MM.1S (cell line): ENCODE measurements around the gene EMX2.

ENCODE experiments used
- DNase-seq: peaks from one replicate; pipeline ENCODE4 v3.0.0-alpha.2; 2015
- H2AFZ ChIP-seq: fragments of 300-600 bp; sonication (generic); 2 replicates; pipeline ENCODE4 v1.6.0; 2016; ENCODE audit warnings: antibody characterized with exemption, low read length
- H3F3A ChIP-seq: fragments of 300-600 bp; sonication (generic); 2 replicates; pipeline ENCODE4 v1.6.1; 2016; ENCODE audit warnings: mild to moderate bottlenecking, antibody characterized with exemption, low read length, moderate library complexity, mixed read lengths; ENCODE audit not compliant: insufficient read depth
- H3K27ac ChIP-seq: fragments of 300-600 bp; sonication (generic); 2 replicates; pipeline ENCODE4 v1.5.1; 2016; ENCODE audit warnings: mild to moderate bottlenecking, low read length
- H3K27me3 ChIP-seq: fragments of 300-600 bp; sonication (generic); replicated peaks from 2 replicates; pipeline ENCODE4 v1.6.0; 2016; ENCODE audit warnings: low read length; ENCODE audit not compliant: insufficient read depth
- H3K36me3 ChIP-seq: fragments of 300-600 bp; sonication (generic); replicated peaks from 2 replicates; pipeline ENCODE4 v1.6.1; 2016; ENCODE audit warnings: mild to moderate bottlenecking, low read length, mixed read lengths; ENCODE audit not compliant: insufficient read depth
- H3K4me1 ChIP-seq: fragments of 300-600 bp; sonication (generic); 2 replicates; pipeline ENCODE4 v1.6.1; 2016; ENCODE audit warnings: low read length, mixed read lengths
- H3K4me2 ChIP-seq: fragments of 300-600 bp; sonication (generic); 2 replicates; pipeline ENCODE4 v1.6.0; 2016; ENCODE audit warnings: low read depth, low read length
- H3K4me3 ChIP-seq: fragments of 300-600 bp; sonication (generic); 2 replicates; pipeline ENCODE4 v1.5.1; 2016; ENCODE audit warnings: low read length, mixed read lengths
- H3K79me2 ChIP-seq: fragments of 300-600 bp; sonication (generic); 2 replicates; pipeline ENCODE4 v1.6.1; 2016; ENCODE audit warnings: mixed run types, low read length, mixed read lengths
- H3K9ac ChIP-seq: fragments of 300-600 bp; sonication (generic); 2 replicates; pipeline ENCODE4 v1.6.1; 2016; ENCODE audit warnings: low read length, mixed read lengths
- H3K9me2 ChIP-seq: fragments of 300-600 bp; sonication (generic); replicated peaks from 2 replicates; pipeline ENCODE4 v1.6.1; 2016; ENCODE audit warnings: mild to moderate bottlenecking, low read length, mixed read lengths; ENCODE audit not compliant: insufficient read depth
- H3K9me3 ChIP-seq: fragments of 300-600 bp; sonication (generic); replicated peaks from 2 replicates; pipeline ENCODE4 v1.6.1; 2016; ENCODE audit warnings: mild to moderate bottlenecking, low read length, mixed read lengths; ENCODE audit not compliant: insufficient read depth
- H4K20me1 ChIP-seq: fragments of 300-600 bp; sonication (generic); 2 replicates; pipeline ENCODE4 v1.6.1; 2016; ENCODE audit warnings: mild to moderate bottlenecking, low read length, moderate library complexity, mixed read lengths; ENCODE audit not compliant: insufficient read depth
- EZH2 ChIP-seq: fragments of 300-600 bp; sonication (generic); optimal IDR thresholded peaks from 2 replicates; pipeline ENCODE3; 2017; ENCODE audit warnings: low read depth, mild to moderate bottlenecking, antibody characterized with exemption, low read length, mixed read lengths
- EZH2phosphoT487 ChIP-seq: fragments of 300-600 bp; sonication (generic); IDR thresholded peaks from 2 replicates; pipeline ENCODE4 v1.6.1; 2018; ENCODE audit warnings: antibody characterized with exemption, low read length
- TF ChIP-seq, protein P1 (sequence below): fragments of 300-600 bp; sonication (generic); IDR thresholded peaks from 2 replicates; pipeline ENCODE4 v1.5.1; 2016; ENCODE audit warnings: antibody characterized with exemption, low read length, mixed read lengths

Gene EMX2

DNA sequence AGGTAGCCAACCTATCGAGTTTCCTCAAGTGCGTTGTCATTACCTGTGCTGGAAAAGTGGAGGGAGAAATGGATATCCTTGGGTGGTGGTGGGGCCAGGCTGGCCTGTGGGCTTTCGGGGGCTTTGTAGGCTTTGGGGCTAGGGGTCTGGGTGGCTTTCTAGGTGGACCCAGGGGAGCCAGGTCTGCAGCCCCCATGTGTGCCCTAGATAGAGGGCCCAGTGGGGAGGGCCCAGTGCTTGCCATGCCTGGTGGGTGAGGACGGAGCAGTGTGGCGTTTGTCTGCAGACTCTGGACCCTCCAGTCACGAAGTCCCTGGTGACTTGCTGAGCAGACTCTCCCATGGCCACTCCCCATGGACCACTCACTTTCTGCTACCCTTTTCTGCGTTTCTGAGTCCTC, 19.7 kb downstream of the EMX2 start:
- Histone ChIP-seq H3F3A (no peaks in the 10 kb centered on the region), H3K9me2 (no peaks in the 10 kb centered on the region), H2AFZ (no peak overlapping the region), H3K27ac (no peak overlapping the region), H4K20me1 (no peaks in the 10 kb centered on the region), H3K9me3 (no peaks in the 10 kb centered on the region), H3K79me2 (no peaks in the 10 kb centered on the region), H3K27me3 (no peaks in the 10 kb centered on the region), H3K4me1 (no peaks in the 10 kb centered on the region), H3K9ac (no peak overlapping the region), H3K36me3 (no peaks in the 10 kb centered on the region), H3K4me3 (no peak overlapping the region), H3K4me2 (no peak overlapping the region)
- TF ChIP-seq EZH2 (no peak), EZH2phosphoT487 (no peak)
- TF ChIP-seq, protein P1, sequence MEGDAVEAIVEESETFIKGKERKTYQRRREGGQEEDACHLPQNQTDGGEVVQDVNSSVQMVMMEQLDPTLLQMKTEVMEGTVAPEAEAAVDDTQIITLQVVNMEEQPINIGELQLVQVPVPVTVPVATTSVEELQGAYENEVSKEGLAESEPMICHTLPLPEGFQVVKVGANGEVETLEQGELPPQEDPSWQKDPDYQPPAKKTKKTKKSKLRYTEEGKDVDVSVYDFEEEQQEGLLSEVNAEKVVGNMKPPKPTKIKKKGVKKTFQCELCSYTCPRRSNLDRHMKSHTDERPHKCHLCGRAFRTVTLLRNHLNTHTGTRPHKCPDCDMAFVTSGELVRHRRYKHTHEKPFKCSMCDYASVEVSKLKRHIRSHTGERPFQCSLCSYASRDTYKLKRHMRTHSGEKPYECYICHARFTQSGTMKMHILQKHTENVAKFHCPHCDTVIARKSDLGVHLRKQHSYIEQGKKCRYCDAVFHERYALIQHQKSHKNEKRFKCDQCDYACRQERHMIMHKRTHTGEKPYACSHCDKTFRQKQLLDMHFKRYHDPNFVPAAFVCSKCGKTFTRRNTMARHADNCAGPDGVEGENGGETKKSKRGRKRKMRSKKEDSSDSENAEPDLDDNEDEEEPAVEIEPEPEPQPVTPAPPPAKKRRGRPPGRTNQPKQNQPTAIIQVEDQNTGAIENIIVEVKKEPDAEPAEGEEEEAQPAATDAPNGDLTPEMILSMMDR, result no peak
- DNase-seq, result no peak

DNA sequence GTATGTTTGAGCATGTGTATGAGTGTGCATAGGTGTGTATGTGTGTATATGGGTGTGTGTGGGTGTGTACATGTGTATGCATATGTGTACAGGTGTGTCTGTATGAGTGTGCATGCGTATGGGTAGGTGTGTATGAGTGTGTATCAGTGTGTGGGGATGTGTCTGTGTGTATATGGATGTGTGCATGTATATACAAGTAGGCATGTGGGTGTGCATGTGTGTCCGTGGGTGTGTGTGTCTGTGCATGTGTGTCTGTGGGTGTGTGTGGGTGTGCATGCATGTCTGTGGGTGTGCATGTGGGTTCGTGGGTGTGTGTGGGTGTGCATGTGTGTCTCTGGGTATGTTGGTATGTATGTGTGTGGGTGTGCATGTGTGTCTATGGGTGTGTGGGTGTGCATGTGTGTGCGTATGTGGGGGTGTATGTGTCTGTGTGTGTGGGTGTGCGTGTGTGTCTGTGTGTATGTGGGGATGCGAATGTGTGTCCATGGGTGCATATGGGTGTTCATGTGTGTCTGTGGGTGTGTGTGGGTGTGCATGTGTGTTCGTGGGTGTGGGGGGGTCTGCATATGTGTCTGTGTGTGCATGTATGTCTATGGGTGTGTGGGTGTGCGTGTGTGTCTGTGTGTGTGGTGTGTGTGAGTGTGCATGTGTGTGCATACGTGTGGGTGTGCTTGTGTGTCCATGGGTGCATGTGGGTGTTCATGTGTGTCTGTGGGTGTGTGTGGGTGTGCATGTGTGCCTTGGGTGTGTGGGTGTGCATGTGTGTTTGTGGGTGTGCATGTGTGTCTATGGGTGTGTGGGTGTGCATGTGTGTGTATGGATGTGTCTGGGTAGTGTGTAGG, 20.6 kb downstream of the EMX2 start:
- TF ChIP-seq EZH2 (no peak), EZH2phosphoT487 (no peak)
- TF ChIP-seq, protein P1, result no peak
- Histone ChIP-seq H3K4me1 (no peaks in the 10 kb centered on the region), H2AFZ (no peak overlapping the region), H3K36me3 (no peaks in the 10 kb centered on the region), H3K4me3 (no peak overlapping the region), H3K9me2 (no peaks in the 10 kb centered on the region), H3K27ac (no peak overlapping the region), H3K9me3 (no peaks in the 10 kb centered on the region), H3K4me2 (no peak overlapping the region), H3K79me2 (no peaks in the 10 kb centered on the region), H3K27me3 (no peaks in the 10 kb centered on the region), H4K20me1 (no peaks in the 10 kb centered on the region), H3F3A (no peaks in the 10 kb centered on the region), H3K9ac (no peak overlapping the region)
- no peak for DNase-seq

DNA sequence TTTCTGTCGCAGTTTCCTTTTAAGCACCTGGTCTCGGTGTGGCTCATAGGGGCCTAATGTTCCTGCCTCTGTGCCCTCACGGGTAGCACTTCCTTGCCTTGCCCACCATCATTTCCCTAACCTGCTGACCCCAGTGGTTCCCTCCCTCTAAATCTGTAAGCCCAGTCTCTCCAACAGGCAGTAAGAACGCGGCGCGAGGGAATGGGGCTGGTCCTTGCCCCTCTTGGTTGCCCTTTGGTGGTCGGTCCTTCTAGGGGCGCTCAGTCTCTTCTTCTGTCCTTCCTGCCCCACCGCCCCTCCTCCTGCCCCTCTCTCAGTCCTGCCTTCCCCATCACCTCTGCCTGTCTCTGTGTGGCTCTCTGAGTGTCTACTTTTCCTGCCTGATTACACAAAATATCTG, 21.2 kb downstream of the EMX2 start:
- Histone ChIP-seq H3F3A (no peaks in the 10 kb centered on the region), H2AFZ (no peak overlapping the region), H3K4me1 (no peaks in the 10 kb centered on the region), H3K9me3 (no peaks in the 10 kb centered on the region), H3K27ac (no peak overlapping the region), H3K4me2 (no peak overlapping the region), H3K9ac (no peak overlapping the region), H3K79me2 (no peaks in the 10 kb centered on the region), H4K20me1 (no peaks in the 10 kb centered on the region), H3K36me3 (no peaks in the 10 kb centered on the region), H3K27me3 (no peaks in the 10 kb centered on the region), H3K9me2 (no peaks in the 10 kb centered on the region), H3K4me3 (no peak overlapping the region)
- TF ChIP-seq EZH2phosphoT487, result no peak
- no peak for TF ChIP-seq EZH2
- TF ChIP-seq, protein P1, result no peak
- DNase-seq, result no peak
